Embryonic facial prominence (tissue), 1 donor: ENCODE results near the gene SBNO2.
"Not testable (repeated sequence)": the region's sequence is repeated elsewhere in the genome, so short reads cannot be mapped to it uniquely, and the experiment has no call there.

Source experiments
- DNase-seq: peaks from one replicate; pipeline ENCODE4 v3.0.0-alpha.2; 2016; ENCODE audit errors: extremely low spot score

Gene SBNO2

DNA sequence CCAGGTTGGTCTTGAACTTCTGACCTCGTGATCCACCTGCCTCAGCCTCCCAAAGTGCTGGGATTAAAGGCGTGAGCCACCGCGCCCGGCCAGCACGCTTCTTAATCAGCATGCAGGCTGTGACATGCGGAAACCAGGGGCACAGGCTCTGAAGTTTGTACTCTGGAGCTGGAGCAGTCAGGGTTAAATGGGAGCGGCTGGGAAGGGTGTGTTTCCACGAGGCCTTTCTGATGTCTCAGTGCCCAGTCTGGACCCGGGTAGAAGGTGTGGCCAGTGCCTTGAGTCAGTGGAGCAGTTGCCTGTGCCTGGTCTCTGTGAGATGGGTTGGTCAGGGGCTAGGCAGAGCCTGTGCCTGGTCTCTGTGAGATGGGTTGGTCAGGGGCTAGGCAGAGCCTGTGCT lies 34.8 kb upstream of the SBNO2 start:
- not testable (repeated sequence) for DNase-seq

DNA sequence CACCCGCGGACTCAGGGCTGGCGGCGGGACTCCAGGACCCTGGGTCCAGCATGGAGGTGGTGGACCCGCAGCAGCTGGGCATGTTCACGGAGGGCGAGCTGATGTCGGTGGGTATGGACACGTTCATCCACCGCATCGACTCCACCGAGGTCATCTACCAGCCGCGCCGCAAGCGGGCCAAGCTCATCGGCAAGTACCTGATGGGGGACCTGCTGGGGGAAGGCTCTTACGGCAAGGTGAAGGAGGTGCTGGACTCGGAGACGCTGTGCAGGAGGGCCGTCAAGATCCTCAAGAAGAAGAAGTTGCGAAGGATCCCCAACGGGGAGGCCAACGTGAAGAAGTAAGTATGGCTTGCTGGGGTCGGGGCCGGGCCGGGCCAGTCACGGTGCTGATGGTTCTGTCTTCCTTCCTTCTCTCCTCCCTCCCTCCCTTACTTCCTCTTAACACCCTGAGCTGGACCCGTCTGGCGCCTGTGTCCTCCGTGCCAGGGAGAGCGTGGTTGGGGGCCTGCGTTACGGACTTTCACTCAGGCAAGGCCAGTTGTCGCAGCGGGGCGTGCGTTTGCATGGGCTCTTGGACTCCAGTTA lies 32.9 kb upstream of the SBNO2 start:
- DNase-seq = no peak

DNA sequence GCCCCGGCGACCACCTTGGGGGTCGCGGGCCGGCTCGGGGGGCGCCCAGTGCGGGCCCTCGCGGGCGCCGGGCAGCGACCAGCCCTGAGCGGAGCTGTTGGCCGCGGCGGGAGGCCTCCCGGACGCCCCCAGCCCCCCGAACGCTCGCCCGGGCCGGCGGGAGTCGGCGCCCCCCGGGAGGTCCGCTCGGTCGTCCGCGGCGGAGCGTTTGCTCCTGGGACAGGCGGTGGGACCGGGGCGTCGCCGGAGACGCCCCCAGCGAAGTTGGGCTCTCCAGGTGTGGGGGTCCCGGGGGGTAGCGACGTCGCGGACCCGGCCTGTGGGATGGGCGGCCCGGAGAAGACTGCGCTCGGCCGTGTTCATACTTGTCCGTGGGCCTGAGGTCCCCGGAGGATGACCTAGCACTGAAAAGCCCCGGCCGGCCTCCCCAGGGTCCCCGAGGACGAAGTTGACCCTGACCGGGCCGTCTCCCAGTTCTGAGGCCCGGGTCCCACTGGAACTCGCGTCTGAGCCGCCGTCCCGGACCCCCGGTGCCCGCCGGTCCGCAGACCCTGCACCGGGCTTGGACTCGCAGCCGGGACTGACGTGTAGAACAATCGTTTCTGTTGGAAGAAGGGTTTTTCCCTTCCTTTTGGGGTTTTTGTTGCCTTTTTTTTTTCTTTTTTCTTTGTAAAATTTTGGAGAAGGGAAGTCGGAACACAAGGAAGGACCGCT lies 32.2 kb upstream of the SBNO2 start:
- no peak for DNase-seq

GRCh38 chr19:1205114-1206099 lies 31.3 kb upstream of the SBNO2 start, which contains the start of gene STK11:
Gene STK11, plus strand, starts transcription at chr19:1205778. Its CDS starts 1,136 bp downstream, at chr19:1206914.
- DNase-seq = peak; percentile 94

DNA sequence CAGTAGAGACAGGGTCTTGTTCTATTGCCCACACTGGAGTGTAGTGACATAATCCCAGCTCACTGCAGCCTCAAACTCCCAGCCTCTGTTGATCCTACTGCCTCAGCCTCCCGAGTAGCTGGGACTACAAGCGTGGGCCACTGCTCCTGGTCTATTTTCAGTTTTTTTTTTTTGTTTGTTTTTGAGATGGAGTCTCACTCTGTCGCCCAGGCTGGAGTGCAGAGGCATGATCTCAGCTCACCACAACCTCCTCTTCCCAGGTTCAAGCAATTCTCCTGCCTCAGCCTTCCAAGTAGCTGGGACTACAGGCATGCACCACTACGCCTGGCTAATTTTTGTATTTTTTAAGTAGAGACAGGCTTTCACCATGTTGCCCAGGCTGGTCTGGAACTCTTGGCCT lies 26.5 kb upstream of the SBNO2 start:
- DNase-seq = not testable (repeated sequence)

GRCh38 chr19:1199531-1199930 lies 25.5 kb upstream of the SBNO2 start:
- no peak for DNase-seq

DNA sequence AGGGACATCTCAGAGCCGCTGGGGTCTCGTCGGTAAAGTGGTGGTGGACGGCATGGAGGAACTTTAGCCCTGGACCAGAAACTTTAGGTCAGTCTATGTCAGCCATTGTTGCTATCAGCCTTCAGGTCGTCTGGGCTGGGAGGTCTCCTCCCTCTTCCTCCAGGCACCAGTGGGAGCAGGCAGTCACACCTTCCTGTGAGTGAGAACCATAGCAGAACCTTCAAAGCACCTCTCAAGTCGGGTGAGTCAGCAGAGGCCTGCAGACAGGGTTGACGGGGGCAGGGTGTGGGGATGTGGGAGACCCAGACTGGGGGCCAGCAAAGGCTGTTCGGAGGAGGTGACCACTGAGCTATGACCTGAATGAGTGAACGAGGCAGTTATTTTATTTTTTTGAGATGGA lies 15.4 kb upstream of the SBNO2 start:
- DNase-seq = no peak

DNA sequence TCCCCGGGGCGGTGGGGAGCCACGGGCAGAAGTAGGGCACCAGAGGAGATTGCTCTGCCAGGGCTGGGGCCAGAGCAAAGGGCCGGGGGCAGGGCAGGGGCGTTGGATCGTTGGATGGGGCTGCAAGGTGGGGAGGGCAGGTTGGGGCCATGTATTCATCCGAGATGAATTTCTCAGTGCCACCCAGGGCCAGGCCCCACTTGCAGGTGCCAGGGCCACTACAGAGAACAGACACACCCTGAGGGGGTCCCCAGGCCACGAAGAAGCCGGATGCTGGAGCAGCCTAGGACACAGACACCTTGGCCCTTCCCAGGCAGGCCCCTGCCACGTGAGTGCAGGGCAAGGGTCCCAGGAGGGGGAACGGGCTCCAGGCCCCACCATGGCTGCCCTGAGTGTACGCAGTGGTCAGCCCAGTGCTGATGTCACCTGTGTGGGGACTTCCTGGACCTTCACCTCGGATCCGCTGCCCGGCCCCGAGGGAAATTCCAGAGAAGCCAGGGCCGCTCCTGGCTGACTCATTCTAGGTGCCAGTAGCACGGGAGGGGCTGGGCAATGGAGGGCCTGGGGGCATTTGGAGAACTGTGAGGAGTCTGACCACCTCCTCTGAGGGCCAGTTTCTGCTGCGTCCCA lies 9.6 kb upstream of the SBNO2 start:
- no peak for DNase-seq

DNA sequence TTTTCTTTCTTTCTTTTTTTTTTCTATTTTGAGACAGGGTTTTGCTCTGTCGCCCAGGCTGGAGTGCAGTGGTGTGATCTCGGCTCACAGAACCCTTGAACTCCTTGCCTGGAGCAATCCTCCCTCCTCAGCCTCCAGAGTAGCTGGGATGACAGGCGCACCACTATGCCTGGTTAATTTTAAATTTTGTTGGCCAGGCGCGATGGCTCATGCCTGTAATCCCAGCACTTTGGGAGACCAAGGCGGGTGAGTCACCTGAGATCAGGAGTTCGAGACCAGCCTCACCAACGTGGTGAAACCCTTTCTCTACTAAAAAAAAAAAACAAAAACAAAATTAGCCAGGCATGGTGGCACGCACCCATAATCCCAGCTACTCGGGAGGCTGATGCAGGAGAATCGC lies 8.7 kb upstream of the SBNO2 start:
- no peak for DNase-seq

DNA sequence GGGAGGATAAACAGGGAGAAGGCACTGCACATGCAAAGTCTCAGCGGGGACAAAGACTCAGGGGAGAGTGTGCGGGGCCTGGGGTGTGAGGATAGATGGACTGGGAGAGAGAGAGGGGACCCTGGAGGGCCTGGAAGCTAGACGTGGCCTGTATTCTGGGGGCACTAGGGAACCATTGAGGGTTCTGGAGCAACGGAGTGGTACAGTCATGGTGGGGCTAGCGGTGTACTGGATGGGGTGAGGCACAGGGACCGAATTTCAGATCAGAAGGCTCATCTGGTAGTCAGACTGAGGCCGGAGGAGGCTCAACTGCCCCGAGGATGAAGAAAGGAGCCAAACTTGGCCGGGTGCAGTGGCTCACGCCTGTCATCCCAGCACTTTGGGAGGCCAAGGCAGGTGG lies 8.0 kb upstream of the SBNO2 start:
- DNase-seq = no peak

- no peak for DNase-seq
Measured at GRCh38 chr19:1181606-1182005, 7.5 kb upstream of the SBNO2 start.

DNA sequence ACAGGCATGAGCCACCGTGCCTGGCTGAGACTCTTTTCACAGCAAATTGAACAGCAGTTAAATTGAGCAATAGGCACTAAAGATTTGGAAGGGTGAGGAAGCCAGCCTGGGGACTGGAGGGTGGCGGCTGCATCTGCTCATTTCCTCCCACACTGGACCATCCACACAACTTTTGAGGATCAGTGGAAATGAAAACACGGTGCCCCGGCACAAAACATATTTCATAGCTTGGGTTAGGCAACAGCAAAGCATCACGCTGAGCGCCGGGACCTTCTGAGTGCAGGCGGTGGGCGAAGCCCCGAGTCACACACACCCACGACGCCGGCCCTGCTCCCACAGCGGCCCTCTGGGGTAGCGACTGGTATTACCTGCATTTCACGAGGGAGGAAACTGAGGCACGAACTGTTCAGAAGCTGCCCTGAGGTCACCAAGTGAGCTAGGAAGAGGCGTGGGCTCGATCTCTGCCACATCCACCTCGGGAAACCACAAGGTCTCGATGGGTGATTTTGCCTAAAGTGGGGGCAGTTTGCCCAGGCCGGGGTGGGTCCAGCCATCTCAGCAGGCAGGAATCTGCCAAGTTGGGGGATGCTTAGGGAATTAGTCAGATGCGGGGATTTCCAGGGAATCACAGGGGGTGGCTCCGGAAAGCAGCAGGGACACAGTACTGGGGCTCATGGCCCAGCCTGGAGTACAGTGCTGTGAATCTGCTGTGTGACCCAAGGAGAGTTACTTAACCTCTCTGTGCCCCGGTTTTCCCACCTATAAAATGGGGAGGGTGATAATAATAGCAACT lies 3.5 kb upstream of the SBNO2 start:
- DNase-seq = no peak

GRCh38 chr19:1173159-1173844 lies 766 bp downstream of the SBNO2 start:
- DNase-seq = no peak

DNA sequence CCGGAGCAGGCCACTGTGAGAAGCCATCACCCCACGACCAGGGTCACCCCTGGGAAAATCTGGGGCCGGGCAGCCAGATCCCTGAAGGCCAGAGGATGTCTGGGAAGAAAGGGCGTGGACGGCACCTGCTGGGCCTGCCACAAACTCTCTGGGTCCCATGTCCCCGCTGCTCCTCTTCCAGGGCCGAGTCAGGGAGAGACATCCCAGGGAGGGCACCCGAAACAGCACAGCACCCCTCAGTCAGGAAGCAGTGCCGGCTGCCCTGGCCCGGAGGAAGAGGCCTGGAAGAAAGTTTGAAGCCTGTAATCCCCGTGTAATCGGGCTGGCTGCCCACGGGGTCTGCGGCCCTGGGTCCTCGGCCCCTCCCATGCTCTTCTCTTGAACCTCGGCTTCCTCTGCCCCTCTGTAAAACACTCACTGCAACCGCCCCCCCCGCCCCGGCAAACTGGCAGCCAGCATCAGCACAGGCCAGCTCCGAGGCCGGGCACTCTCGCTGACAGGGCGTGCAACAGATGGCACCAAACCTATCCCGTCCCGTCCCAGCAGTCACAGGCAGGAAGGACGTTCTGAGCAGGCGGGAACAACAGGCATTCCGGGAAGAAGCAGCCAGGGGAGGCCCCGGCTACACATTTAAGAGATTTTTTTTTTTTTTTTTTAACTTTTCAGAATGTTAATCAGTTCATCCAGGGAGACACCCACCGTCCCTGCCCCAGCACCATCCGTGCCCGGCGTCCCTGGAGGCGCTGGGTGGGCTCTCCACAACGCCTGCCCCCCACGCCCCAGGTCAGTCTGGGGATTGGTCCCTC lies 1.5 kb downstream of the SBNO2 start:
- DNase-seq = no peak

GRCh38 chr19:1171755-1172352 lies 2.2 kb downstream of the SBNO2 start:
- DNase-seq = no peak

- no peak for DNase-seq
Measured at GRCh38 chr19:1170938-1171754, 2.9 kb downstream of the SBNO2 start.

- DNase-seq = no peak
Measured at GRCh38 chr19:1169921-1170885, 3.9 kb downstream of the SBNO2 start.
